IMR-90 (cell line): ENCODE measurements around the gene TEX35.

Experiments
- RAD21 ChIP-seq: IDR thresholded peaks from 2 replicates; pipeline ENCODE4 v1.6.1; 2012; ENCODE audit warnings: low read length, improper control_type of control experiment
- RCOR1 ChIP-seq: IDR thresholded peaks from 2 replicates; pipeline ENCODE4 v1.6.1; 2012; ENCODE audit warnings: mild to moderate bottlenecking, low read length, improper control_type of control experiment; ENCODE audit not compliant: insufficient replicate concordance
- SMC3 ChIP-seq: fragments of 150-350 bp; IDR thresholded peaks from 2 replicates; pipeline ENCODE4 v1.6.1; 2016; ENCODE audit warnings: low read depth, mild to moderate bottlenecking, antibody characterized with exemption, low read length, moderate library complexity
- TF ChIP-seq, protein P1 (sequence below): conservative IDR thresholded peaks from 2 replicates; pipeline ENCODE4 v1.5.1; 2012; ENCODE audit warnings: mild to moderate bottlenecking, low read depth, low read length, improper control_type of control experiment

DNA sequence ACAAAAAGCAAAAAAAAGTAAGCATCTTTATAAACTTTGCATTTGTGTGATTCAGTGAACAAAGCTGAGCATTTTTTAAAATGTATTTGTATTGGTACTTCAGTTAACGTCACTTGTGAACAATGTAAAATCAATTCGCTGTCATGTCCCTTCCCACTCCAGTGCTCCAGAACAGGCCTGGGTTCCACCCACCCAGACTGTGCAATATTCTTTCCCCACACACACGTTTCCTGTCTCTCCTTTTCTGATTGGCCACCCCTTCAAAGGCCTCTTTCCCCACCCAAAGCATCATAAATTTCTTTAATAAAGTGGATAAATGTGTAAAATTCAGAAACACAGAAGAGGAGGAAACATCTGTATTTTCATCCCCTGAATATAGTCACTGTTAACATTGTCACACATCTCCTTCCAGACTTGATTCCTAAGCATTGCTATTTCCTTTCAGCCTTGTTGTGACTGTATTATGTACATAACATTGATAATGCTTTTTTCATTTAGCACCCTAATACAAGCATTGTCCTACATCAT, 28.1 kb upstream of the TEX35 start:
- TF ChIP-seq SMC3 (no peak), RAD21 (no peak), RCOR1 (no peak)
- TF ChIP-seq, protein P1, sequence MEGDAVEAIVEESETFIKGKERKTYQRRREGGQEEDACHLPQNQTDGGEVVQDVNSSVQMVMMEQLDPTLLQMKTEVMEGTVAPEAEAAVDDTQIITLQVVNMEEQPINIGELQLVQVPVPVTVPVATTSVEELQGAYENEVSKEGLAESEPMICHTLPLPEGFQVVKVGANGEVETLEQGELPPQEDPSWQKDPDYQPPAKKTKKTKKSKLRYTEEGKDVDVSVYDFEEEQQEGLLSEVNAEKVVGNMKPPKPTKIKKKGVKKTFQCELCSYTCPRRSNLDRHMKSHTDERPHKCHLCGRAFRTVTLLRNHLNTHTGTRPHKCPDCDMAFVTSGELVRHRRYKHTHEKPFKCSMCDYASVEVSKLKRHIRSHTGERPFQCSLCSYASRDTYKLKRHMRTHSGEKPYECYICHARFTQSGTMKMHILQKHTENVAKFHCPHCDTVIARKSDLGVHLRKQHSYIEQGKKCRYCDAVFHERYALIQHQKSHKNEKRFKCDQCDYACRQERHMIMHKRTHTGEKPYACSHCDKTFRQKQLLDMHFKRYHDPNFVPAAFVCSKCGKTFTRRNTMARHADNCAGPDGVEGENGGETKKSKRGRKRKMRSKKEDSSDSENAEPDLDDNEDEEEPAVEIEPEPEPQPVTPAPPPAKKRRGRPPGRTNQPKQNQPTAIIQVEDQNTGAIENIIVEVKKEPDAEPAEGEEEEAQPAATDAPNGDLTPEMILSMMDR = no peak
